H1 (cell line): ENCODE data around the gene AGO3. TPM values are rescaled to one million over a fixed set of nuclear protein-coding genes. Genes with fewer than 3 reads are reported as not detected.

Experiments
- BRCA1 ChIP-seq: IDR thresholded peaks from 2 replicates; pipeline ENCODE4 v1.6.1; 2012; ENCODE audit warnings: low read depth, low read length, improper control_type of control experiment
- FOSL1 ChIP-seq: IDR thresholded peaks from 2 replicates; pipeline ENCODE4 v1.6.1; 2011; ENCODE audit warnings: mild to moderate bottlenecking, low read depth, low read length, moderate library complexity; ENCODE audit not compliant: insufficient read depth
- POLR2A ChIP-seq, 2 experiments: IDR thresholded peaks; 1 replicate in 1 of 2; 2 replicates in 1 of 2; pipeline ENCODE4 v1.6.1; 2011; ENCODE audit warnings: low read depth in 2 of 2, low read length in 2 of 2, mild to moderate bottlenecking in 2 of 2; ENCODE audit errors: control extremely low read depth in 1 of 2
- POLR2AphosphoS5 ChIP-seq: IDR thresholded peaks from 2 replicates; pipeline ENCODE4 v1.6.1; 2011; ENCODE audit warnings: low read depth, low read length
- SIX5 ChIP-seq: IDR thresholded peaks from 2 replicates; pipeline ENCODE4 v1.6.1; 2011; ENCODE audit warnings: mild to moderate bottlenecking, low read depth, low read length
- TBP ChIP-seq: IDR thresholded peaks from 2 replicates; pipeline ENCODE4 v1.6.1; 2011; ENCODE audit warnings: low read depth, low read length, improper control_type of control experiment
- polyA plus RNA-seq, 7 experiments: library from polyadenylated mRNA; depleted of rRNA in 3 of 7; stranded (reverse) in 5 of 7; unstranded in 2 of 7; fragments of >200 nt in 5 of 7; fragments of 200-250 nt in 2 of 7; gene quantifications; 1 replicate in 5 of 7; 2 replicates in 1 of 7; 4 replicates in 1 of 7; pipeline versions ENCODE4 v1.2.1 to v1.2.3, GENCODE V29; 2011 to 2013; ENCODE audit warnings: missing spikeins in 2 of 7, mixed read lengths in 2 of 7
- total RNA-seq: library from RNA; stranded (reverse); fragmentation: NEBNext Ultra II Directional; extraction: Animal tissue kit (Norgen Biotek cat#: 25700); gene quantifications from 2 replicates; pipeline ENCODE4 v1.2.1, GENCODE V29; 2021

AGO3 gene
- total and polyA plus RNA-seq, 2 of the 8 experiments (the other 6 are each of a cell fraction or from before 2014, with no cell fraction given), result 10.7 to 26.4 TPM

GRCh38 chr1:35882586-35882944 lies 48.3 kb upstream of the AGO3 start (continued):
- TF ChIP-seq FOSL1, result no peak
- TF ChIP-seq POLR2AphosphoS5, result no peak
- no peak for TF ChIP-seq POLR2A (IDR thresholded peaks at IDR 0.05; ENCODE audit: control extremely low read depth in 1 of 2, low read depth in 2 of 2, low read length in 2 of 2)
- no peak for TF ChIP-seq BRCA1
- TF ChIP-seq TBP, result no peak
- TF ChIP-seq SIX5, result no peak
